CD14-positive monocyte (primary cell): ENCODE results near the gene CACHD1. TPM values are rescaled to one million over a fixed set of nuclear protein-coding genes. Genes with fewer than 3 reads are reported as not detected.
"Not testable (repeated sequence)": the region's sequence is repeated elsewhere in the genome, so short reads cannot be mapped to it uniquely, and the experiment has no call there.

Experiments used
- DNase-seq, 3 donors: peaks; one replicate each; pipeline ENCODE4 v3.0.0-alpha.2; 2011 to 2022
- H2AFZ ChIP-seq: 2 replicates; pipeline ENCODE4 v1.6.0; 2012; ENCODE audit warnings: mild to moderate bottlenecking, low read depth, low read length, inconsistent platforms; ENCODE audit not compliant: insufficient read depth, poor library complexity, severe bottlenecking
- H3K27ac ChIP-seq, 2 donors: 1 replicate in 1 of 2; 2 replicates in 1 of 2; pipeline ENCODE4 v1.5.1; 2012 to 2013; ENCODE audit warnings: low read length in 2 of 2, control low read depth in 1 of 2, inconsistent platforms in 1 of 2, low read depth in 1 of 2, mild to moderate bottlenecking in 1 of 2
- H3K27me3 ChIP-seq, 2 donors: one replicate each; pipeline versions ENCODE4 v1.6.0 to v1.6.1; 2011 to 2013; ENCODE audit warnings: low read length in 2 of 2; ENCODE audit not compliant: control insufficient read depth in 2 of 2, insufficient read depth in 2 of 2
- H3K36me3 ChIP-seq, 2 donors: replicated peaks in 1 of 2; 1 replicate in 1 of 2; 2 replicates in 1 of 2; pipeline versions ENCODE4 v1.5.1 to v1.6.1; 2012 to 2013; ENCODE audit warnings: low read length in 2 of 2, control low read depth in 1 of 2, inconsistent platforms in 1 of 2, mild to moderate bottlenecking in 1 of 2; ENCODE audit not compliant: insufficient read depth in 2 of 2, control insufficient read depth in 1 of 2
- H3K4me1 ChIP-seq, 2 donors: 1 replicate in 1 of 2; 2 replicates in 1 of 2; pipeline versions ENCODE4 v1.5.1 to v1.6.1; 2012 to 2013; ENCODE audit warnings: low read length in 2 of 2, control low read depth in 1 of 2, inconsistent platforms in 1 of 2, mild to moderate bottlenecking in 1 of 2, moderate library complexity in 1 of 2; ENCODE audit not compliant: insufficient read depth in 2 of 2, control insufficient read depth in 1 of 2
- H3K4me2 ChIP-seq: replicated peaks from 2 replicates; pipeline ENCODE3; 2012; ENCODE audit warnings: low read length, moderate library complexity, mild to moderate bottlenecking; ENCODE audit not compliant: poor library complexity, severe bottlenecking; ENCODE audit errors: extremely low read depth
- H3K4me3 ChIP-seq, 3 experiments: fragments of 200-600 bp in 1 of 3; sonication (generic) in 1 of 3; replicated peaks in 1 of 3; 1 replicate in 2 of 3; 2 replicates in 1 of 3; pipeline ENCODE4 v1.5.1; 2011 to 2013; ENCODE audit warnings: low read length in 3 of 3, mild to moderate bottlenecking in 3 of 3, control low read depth in 2 of 3, low read depth in 2 of 3, inconsistent platforms in 1 of 3, moderate library complexity in 1 of 3
- H3K79me2 ChIP-seq: 2 replicates; pipeline ENCODE4 v1.6.0; 2012; ENCODE audit warnings: mild to moderate bottlenecking, control low read depth, inconsistent platforms, low read length, moderate library complexity; ENCODE audit not compliant: insufficient read depth
- H3K9ac ChIP-seq: 2 replicates; pipeline ENCODE4 v1.6.0; 2017; ENCODE audit warnings: low read length, mild to moderate bottlenecking; ENCODE audit not compliant: insufficient read depth, poor library complexity, severe bottlenecking
- H3K9me3 ChIP-seq, 2 donors: replicated peaks in 1 of 2; 1 replicate in 1 of 2; 2 replicates in 1 of 2; pipeline versions ENCODE4 v1.5.1 to v1.6.1; 2012 to 2013; ENCODE audit warnings: low read length in 2 of 2, control low read depth in 1 of 2; ENCODE audit not compliant: control insufficient read depth in 1 of 2, insufficient read depth in 1 of 2
- H4K20me1 ChIP-seq: 2 replicates; pipeline ENCODE4 v1.6.0; 2012; ENCODE audit warnings: mild to moderate bottlenecking, low read length, control low read depth, moderate library complexity; ENCODE audit not compliant: insufficient read depth
- H3K27ac Mint-ChIP-seq, 7 donors: one replicate each; pipeline ENCODE4 v1.8.0; 2020; ENCODE audit warnings: mild to moderate bottlenecking in 7 of 7, mixed read lengths in 7 of 7, moderate library complexity in 6 of 7, inconsistent platforms in 2 of 7
- H3K27me3 Mint-ChIP-seq, 3 donors: one replicate each; pipeline ENCODE4 v1.8.0; 2021 to 2022; ENCODE audit warnings: low read depth in 3 of 3, mild to moderate bottlenecking in 3 of 3, mixed read lengths in 3 of 3, moderate library complexity in 3 of 3, inconsistent platforms in 1 of 3
- H3K36me3 Mint-ChIP-seq, 2 donors: one replicate each; pipeline ENCODE4 v1.8.0; 2020; ENCODE audit warnings: mixed read lengths in 2 of 2, inconsistent platforms in 1 of 2, mild to moderate bottlenecking in 1 of 2
- H3K4me1 Mint-ChIP-seq: one replicate; pipeline ENCODE4 v1.8.0; 2020; ENCODE audit warnings: mild to moderate bottlenecking, mixed read lengths
- H3K4me3 Mint-ChIP-seq, 2 donors: one replicate each; pipeline ENCODE4 v1.8.0; 2020; ENCODE audit warnings: mild to moderate bottlenecking in 2 of 2, mixed read lengths in 2 of 2, moderate library complexity in 1 of 2
- H3K9me3 Mint-ChIP-seq, 7 donors: one replicate each; pipeline ENCODE4 v1.8.0; 2020 to 2022; ENCODE audit warnings: mixed read lengths in 7 of 7, mild to moderate bottlenecking in 6 of 7, moderate library complexity in 6 of 7, inconsistent platforms in 2 of 7
- CTCF ChIP-seq: fragments of 200-600 bp; IDR thresholded peaks from one replicate; pipeline ENCODE4 v1.8.0; 2022; ENCODE audit warnings: antibody characterized with exemption, mild to moderate bottlenecking
- WGBS: methylation state at CpG from one replicate; pipeline ENCODE4 v1.1.5; 2013; ENCODE audit warnings: missing lambda C conversion rate; ENCODE audit not compliant: insufficient coverage; 5-methylcytosine and 5-hydroxymethylcytosine counted together
- intact Hi-C, 2 donors: fragments of 100-400 bp; cut with micrococcal nuclease; formaldehyde crosslinking; loops; one replicate each; pipeline versions ENCODE4 v1.15.0 to v1.15.1; 2023
- polyA plus RNA-seq, 3 donors: library from polyadenylated mRNA; depleted of rRNA in 1 of 3; unstranded in 2 of 3; stranded (reverse) in 1 of 3; fragments of 300-500 nt in 2 of 3; fragments of >200 nt in 1 of 3; fragmentation: Illumina TruSeq in 2 of 3; gene quantifications; 1 replicate in 2 of 3; 2 replicates in 1 of 3; pipeline ENCODE4 v1.2.3, GENCODE V29; 2012 to 2021

CACHD1 gene
- polyA plus RNA-seq, 3 donors = 0.12 TPM; not detected in 2

- H3K27ac Mint-ChIP-seq = no peak overlapping the region
- Histone ChIP-seq H3K36me3 (no peaks in the 10 kb centered on the region), H3K4me1 (no peaks in the 10 kb centered on the region), H2AFZ (no peak overlapping the region), H3K27ac (no peak overlapping the region), H3K79me2 (no peaks in the 10 kb centered on the region), H4K20me1 (no peaks in the 10 kb centered on the region), H3K9ac (no peak overlapping the region), H3K27me3 (no peaks in the 10 kb centered on the region), H3K9me3 (peaks cover 5 to 9% of the 10 kb centered on the region in 2 donors), H3K4me2 (no peak overlapping the region), H3K4me3 (no peak overlapping the region)
- peaks cover 0 to 3% of the 10 kb centered on the region in 2 donors for H3K36me3 Mint-ChIP-seq
- H3K9me3 Mint-ChIP-seq = peaks cover 6 to 19% (median 14%) of the 10 kb centered on the region in 7 donors
- no peak overlapping the region for H3K4me3 Mint-ChIP-seq
- no peaks in the 10 kb centered on the region for H3K27me3 Mint-ChIP-seq
- no CpG with 5 or more reads among the region's 1 CpG for WGBS
- TF ChIP-seq CTCF = no peak
- intact Hi-C loops = no loop called here
- DNase-seq = no peak
- H3K4me1 Mint-ChIP-seq = no peaks in the 10 kb centered on the region
Measured at GRCh38 chr1:64608005-64608650, 138.2 kb downstream of the CACHD1 start.

- Histone ChIP-seq H3K9me3 (peaks cover 5 to 9% of the 10 kb centered on the region in 2 donors), H3K27me3 (no peaks in the 10 kb centered on the region), H3K79me2 (no peaks in the 10 kb centered on the region), H2AFZ (no peak overlapping the region), H3K27ac (no peak overlapping the region), H4K20me1 (no peaks in the 10 kb centered on the region), H3K4me3 (no peak overlapping the region), H3K4me1 (no peaks in the 10 kb centered on the region), H3K9ac (no peak overlapping the region), H3K36me3 (no peaks in the 10 kb centered on the region), H3K4me2 (no peak overlapping the region)
- 100% methylated on average over 1 of the region's 6 CpGs for WGBS
- H3K4me3 Mint-ChIP-seq = no peak overlapping the region
- intact Hi-C loops = no loop called here
- H3K9me3 Mint-ChIP-seq = peaks cover 8 to 17% (median 14%) of the 10 kb centered on the region in 7 donors
- H3K36me3 Mint-ChIP-seq = peaks cover 0 to 3% of the 10 kb centered on the region in 2 donors
- no peak for DNase-seq
- H3K27ac Mint-ChIP-seq = no peak overlapping the region
- no peak for TF ChIP-seq CTCF
- H3K4me1 Mint-ChIP-seq = no peaks in the 10 kb centered on the region
- no peaks in the 10 kb centered on the region for H3K27me3 Mint-ChIP-seq
Measured at GRCh38 chr1:64608651-64609048, 138.7 kb downstream of the CACHD1 start.

- H3K27me3 Mint-ChIP-seq, DNase-seq, H3K9ac ChIP-seq, H3K9me3 ChIP-seq, H3K79me2 ChIP-seq, H3K27ac ChIP-seq, H2AFZ ChIP-seq, H3K27ac Mint-ChIP-seq, H3K4me3 ChIP-seq, H3K27me3 ChIP-seq, H3K36me3 Mint-ChIP-seq, H3K4me2 ChIP-seq, intact Hi-C loops, H3K36me3 ChIP-seq, H3K4me1 ChIP-seq, H3K4me3 Mint-ChIP-seq, H3K4me1 Mint-ChIP-seq, H4K20me1 ChIP-seq: not testable (repeated sequence)
- peaks cover 8 to 20% (median 14%) of the 10 kb centered on the region in 7 donors for H3K9me3 Mint-ChIP-seq
- WGBS = 96% methylated on average over 3 of the region's 3 CpGs
Measured at GRCh38 chr1:64610950-64611349, 141.0 kb downstream of the CACHD1 start.
